ENCODE results near the gene HSPB1. TPM values are rescaled to one million over a fixed set of nuclear protein-coding genes. Genes with fewer than 3 reads are reported as not detected.
A peak's percentile ranks its signal among the peaks of the same experiment; 100 is the strongest.

Gene HSPB1
- total RNA-seq, 1 experiment from 2014 or later: 202 TPM

GRCh38 chr7:76302347-76303201 is at the start of gene HSPB1 (continued):
- TF ChIP-seq ATF1 (CRISPR knock-in tag; IDR thresholded peaks at IDR 0.05) (no peak), GRHL2 (CRISPR knock-in tag; IDR thresholded peaks at IDR 0.05; ENCODE audit: insufficient replicate concordance, severe bottlenecking) (no peak), CBFB (CRISPR knock-in tag; IDR thresholded peaks at IDR 0.05; ENCODE audit: low read depth) (no peak), MXD4 (CRISPR knock-in tag; IDR thresholded peaks at IDR 0.05; ENCODE audit: borderline replicate concordance) (no peak), SMAD4 (CRISPR knock-in tag; IDR thresholded peaks at IDR 0.05) (no peak), IRF2 (CRISPR knock-in tag; IDR thresholded peaks at IDR 0.05; ENCODE audit: borderline replicate concordance, low read depth) (no peak), NR1H2 (CRISPR knock-in tag; IDR thresholded peaks at IDR 0.05) (no peak), ZNF263 (CRISPR knock-in tag; IDR thresholded peaks at IDR 0.05; ENCODE audit: low read depth) (no peak), JAZF1 (CRISPR knock-in tag; IDR thresholded peaks at IDR 0.05) (no peak), FOXJ3 (CRISPR knock-in tag; IDR thresholded peaks at IDR 0.05; ENCODE audit: borderline replicate concordance) (no peak), SP1 (CRISPR knock-in tag; conservative IDR thresholded peaks at IDR 0.05) (peak; percentile 70), TP53 (CRISPR knock-in tag; IDR thresholded peaks at IDR 0.05) (no peak; the same call in 1 of the 2 replicates), ZNF281 (CRISPR knock-in tag; IDR thresholded peaks at IDR 0.05) (peak; percentile 80), ZNF121 (CRISPR knock-in tag; IDR thresholded peaks at IDR 0.05) (no peak), ETV6 (CRISPR knock-in tag; IDR thresholded peaks at IDR 0.05) (peak; percentile 99), ZNF416 (CRISPR knock-in tag; IDR thresholded peaks at IDR 0.05) (no peak), SMAD3 (CRISPR knock-in tag; IDR thresholded peaks at IDR 0.05; ENCODE audit: borderline replicate concordance) (peak; percentile 97; the same call in 1 of the 2 replicates), CREM (CRISPR knock-in tag; IDR thresholded peaks at IDR 0.05) (peak; percentile 73; the same call in 1 of the 2 replicates), ESRRA (CRISPR knock-in tag; IDR thresholded peaks at IDR 0.05; ENCODE audit: borderline replicate concordance) (0 out of 2 replicates have a peak, but pooled peaks have one; percentile 38), TCF7 (CRISPR knock-in tag; IDR thresholded peaks at IDR 0.05; ENCODE audit: low read depth) (no peak), GABPB1 (CRISPR knock-in tag; IDR thresholded peaks at IDR 0.05) (no peak), MAX (CRISPR knock-in tag; IDR thresholded peaks at IDR 0.05) (peak; percentile 94), NR2C2 (CRISPR knock-in tag; IDR thresholded peaks at IDR 0.05) (no peak), FOXK1 (CRISPR knock-in tag; IDR thresholded peaks at IDR 0.05) (peak; percentile 94; the same call in 1 of the 2 replicates), USF2 (CRISPR knock-in tag; IDR thresholded peaks at IDR 0.05) (no peak), ZSCAN18 (CRISPR knock-in tag; IDR thresholded peaks at IDR 0.05) (no peak), EMX1 (CRISPR knock-in tag; IDR thresholded peaks at IDR 0.05) (no peak), SOX15 (CRISPR knock-in tag; IDR thresholded peaks at IDR 0.05) (no peak), RELA (CRISPR knock-in tag; IDR thresholded peaks at IDR 0.05; ENCODE audit: borderline replicate concordance) (no peak)
- TF ChIP-seq, protein P1, sequence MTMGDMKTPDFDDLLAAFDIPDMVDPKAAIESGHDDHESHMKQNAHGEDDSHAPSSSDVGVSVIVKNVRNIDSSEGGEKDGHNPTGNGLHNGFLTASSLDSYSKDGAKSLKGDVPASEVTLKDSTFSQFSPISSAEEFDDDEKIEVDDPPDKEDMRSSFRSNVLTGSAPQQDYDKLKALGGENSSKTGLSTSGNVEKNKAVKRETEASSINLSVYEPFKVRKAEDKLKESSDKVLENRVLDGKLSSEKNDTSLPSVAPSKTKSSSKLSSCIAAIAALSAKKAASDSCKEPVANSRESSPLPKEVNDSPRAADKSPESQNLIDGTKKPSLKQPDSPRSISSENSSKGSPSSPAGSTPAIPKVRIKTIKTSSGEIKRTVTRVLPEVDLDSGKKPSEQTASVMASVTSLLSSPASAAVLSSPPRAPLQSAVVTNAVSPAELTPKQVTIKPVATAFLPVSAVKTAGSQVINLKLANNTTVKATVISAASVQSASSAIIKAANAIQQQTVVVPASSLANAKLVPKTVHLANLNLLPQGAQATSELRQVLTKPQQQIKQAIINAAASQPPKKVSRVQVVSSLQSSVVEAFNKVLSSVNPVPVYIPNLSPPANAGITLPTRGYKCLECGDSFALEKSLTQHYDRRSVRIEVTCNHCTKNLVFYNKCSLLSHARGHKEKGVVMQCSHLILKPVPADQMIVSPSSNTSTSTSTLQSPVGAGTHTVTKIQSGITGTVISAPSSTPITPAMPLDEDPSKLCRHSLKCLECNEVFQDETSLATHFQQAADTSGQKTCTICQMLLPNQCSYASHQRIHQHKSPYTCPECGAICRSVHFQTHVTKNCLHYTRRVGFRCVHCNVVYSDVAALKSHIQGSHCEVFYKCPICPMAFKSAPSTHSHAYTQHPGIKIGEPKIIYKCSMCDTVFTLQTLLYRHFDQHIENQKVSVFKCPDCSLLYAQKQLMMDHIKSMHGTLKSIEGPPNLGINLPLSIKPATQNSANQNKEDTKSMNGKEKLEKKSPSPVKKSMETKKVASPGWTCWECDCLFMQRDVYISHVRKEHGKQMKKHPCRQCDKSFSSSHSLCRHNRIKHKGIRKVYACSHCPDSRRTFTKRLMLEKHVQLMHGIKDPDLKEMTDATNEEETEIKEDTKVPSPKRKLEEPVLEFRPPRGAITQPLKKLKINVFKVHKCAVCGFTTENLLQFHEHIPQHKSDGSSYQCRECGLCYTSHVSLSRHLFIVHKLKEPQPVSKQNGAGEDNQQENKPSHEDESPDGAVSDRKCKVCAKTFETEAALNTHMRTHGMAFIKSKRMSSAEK (CRISPR knock-in tag; IDR thresholded peaks at IDR 0.05; ENCODE audit: borderline replicate concordance): no peak
- TF ChIP-seq, protein P2, sequence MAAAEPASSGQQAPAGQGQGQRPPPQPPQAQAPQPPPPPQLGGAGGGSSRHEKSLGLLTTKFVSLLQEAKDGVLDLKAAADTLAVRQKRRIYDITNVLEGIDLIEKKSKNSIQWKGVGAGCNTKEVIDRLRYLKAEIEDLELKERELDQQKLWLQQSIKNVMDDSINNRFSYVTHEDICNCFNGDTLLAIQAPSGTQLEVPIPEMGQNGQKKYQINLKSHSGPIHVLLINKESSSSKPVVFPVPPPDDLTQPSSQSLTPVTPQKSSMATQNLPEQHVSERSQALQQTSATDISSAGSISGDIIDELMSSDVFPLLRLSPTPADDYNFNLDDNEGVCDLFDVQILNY (CRISPR knock-in tag; IDR thresholded peaks at IDR 0.05): no peak; the same call in 1 of the 2 replicates

All from WTC11 (cell line).